ENCODE data around the gene LTBP4.
A peak's percentile ranks its signal among the peaks of the same experiment; 100 is the strongest.

The LTBP4 gene

DNA sequence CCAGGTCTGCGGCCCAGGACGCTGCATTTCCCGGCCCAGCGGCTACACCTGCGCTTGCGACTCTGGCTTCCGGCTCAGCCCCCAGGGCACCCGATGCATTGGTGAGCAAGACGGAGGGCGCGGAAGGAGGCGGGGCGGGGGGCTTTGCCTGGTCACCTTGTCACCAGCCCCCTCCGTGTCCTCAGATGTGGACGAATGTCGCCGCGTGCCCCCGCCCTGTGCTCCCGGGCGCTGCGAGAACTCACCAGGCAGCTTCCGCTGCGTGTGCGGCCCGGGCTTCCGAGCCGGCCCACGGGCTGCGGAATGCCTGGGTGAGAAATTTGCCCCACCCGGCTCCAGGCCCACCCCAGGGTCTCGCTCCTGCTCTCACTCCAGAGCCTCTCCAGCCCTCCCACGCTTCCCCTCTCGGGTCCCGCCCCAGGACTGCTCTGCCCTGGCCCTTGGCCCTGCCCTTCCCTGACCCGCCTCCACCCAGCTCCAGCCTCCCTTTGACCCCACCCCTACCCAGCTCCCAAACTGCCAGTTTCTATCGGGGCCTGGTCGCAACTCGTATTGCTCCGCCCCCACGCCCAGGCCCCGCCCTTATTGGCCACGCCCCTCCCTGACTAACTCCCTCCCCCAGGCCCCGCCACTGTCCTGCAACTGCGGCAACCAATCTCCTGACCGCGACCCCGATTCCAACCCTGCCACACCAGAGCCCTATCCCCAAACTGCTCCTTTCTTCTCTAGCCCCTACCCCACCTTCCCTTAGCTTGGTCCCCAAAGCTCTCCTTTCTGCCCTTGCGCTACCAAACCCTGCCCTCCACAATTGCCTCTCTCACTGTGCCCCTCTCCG lies 8.6 kb downstream of the LTBP4 start (continued):
- TF ChIP-seq, protein P1, sequence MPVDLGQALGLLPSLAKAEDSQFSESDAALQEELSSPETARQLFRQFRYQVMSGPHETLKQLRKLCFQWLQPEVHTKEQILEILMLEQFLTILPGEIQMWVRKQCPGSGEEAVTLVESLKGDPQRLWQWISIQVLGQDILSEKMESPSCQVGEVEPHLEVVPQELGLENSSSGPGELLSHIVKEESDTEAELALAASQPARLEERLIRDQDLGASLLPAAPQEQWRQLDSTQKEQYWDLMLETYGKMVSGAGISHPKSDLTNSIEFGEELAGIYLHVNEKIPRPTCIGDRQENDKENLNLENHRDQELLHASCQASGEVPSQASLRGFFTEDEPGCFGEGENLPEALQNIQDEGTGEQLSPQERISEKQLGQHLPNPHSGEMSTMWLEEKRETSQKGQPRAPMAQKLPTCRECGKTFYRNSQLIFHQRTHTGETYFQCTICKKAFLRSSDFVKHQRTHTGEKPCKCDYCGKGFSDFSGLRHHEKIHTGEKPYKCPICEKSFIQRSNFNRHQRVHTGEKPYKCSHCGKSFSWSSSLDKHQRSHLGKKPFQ (tag by site-specific recombination; IDR thresholded peaks at IDR 0.05): no peak
- TF ChIP-seq ZNF514 (tag by site-specific recombination; IDR thresholded peaks at IDR 0.05): no peak
- peak; percentile 82; the same call in 1 of the 2 replicates for TF ChIP-seq ZNF423 (tag by site-specific recombination; IDR thresholded peaks at IDR 0.05)
- TF ChIP-seq ZNF701 (tag by site-specific recombination; IDR thresholded peaks at IDR 0.05): no peak
- no peak for TF ChIP-seq ZNF366 (tag by site-specific recombination; conservative IDR thresholded peaks at IDR 0.05)
- no peak for TF ChIP-seq ZNF529 (tag by site-specific recombination; IDR thresholded peaks at IDR 0.05; ENCODE audit: insufficient replicate concordance)
- TF ChIP-seq ZNF837 (tag by site-specific recombination; IDR thresholded peaks at IDR 0.05): no peak
- no peak; the same call in 1 of the 2 replicates for TF ChIP-seq ZNF341 (tag by site-specific recombination; IDR thresholded peaks at IDR 0.05; ENCODE audit: low read depth)
- TF ChIP-seq ZNF416 (tag by site-specific recombination; IDR thresholded peaks at IDR 0.05): no peak
- 0 out of 2 replicates have a peak, but pooled peaks have one; percentile 16 for TF ChIP-seq YY2 (tag by site-specific recombination; IDR thresholded peaks at IDR 0.05)
- TF ChIP-seq ZBTB48 (tag by site-specific recombination; IDR thresholded peaks at IDR 0.05): peak; percentile 89
- no peak for TF ChIP-seq ZNF626 (tag by site-specific recombination; IDR thresholded peaks at IDR 0.05)
- no peak for TF ChIP-seq ZNF239 (tag by site-specific recombination; IDR thresholded peaks at IDR 0.05)
- TF ChIP-seq, protein P2, sequence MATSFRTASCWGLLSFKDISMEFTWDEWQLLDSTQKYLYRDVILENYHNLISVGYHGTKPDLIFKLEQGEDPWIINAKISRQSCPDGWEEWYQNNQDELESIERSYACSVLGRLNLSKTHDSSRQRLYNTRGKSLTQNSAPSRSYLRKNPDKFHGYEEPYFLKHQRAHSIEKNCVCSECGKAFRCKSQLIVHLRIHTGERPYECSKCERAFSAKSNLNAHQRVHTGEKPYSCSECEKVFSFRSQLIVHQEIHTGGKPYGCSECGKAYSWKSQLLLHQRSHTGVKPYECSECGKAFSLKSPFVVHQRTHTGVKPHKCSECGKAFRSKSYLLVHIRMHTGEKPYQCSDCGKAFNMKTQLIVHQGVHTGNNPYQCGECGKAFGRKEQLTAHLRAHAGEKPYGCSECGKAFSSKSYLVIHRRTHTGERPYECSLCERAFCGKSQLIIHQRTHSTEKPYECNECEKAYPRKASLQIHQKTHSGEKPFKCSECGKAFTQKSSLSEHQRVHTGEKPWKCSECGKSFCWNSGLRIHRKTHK (tag by site-specific recombination; IDR thresholded peaks at IDR 0.05): no peak
- TF ChIP-seq ZNF623 (tag by site-specific recombination; IDR thresholded peaks at IDR 0.05): no peak
- TF ChIP-seq ZFP41 (tag by site-specific recombination; IDR thresholded peaks at IDR 0.05; ENCODE audit: borderline replicate concordance): no peak
- no peak for TF ChIP-seq ZNF48 (tag by site-specific recombination; IDR thresholded peaks at IDR 0.05)
- TF ChIP-seq, protein P3, sequence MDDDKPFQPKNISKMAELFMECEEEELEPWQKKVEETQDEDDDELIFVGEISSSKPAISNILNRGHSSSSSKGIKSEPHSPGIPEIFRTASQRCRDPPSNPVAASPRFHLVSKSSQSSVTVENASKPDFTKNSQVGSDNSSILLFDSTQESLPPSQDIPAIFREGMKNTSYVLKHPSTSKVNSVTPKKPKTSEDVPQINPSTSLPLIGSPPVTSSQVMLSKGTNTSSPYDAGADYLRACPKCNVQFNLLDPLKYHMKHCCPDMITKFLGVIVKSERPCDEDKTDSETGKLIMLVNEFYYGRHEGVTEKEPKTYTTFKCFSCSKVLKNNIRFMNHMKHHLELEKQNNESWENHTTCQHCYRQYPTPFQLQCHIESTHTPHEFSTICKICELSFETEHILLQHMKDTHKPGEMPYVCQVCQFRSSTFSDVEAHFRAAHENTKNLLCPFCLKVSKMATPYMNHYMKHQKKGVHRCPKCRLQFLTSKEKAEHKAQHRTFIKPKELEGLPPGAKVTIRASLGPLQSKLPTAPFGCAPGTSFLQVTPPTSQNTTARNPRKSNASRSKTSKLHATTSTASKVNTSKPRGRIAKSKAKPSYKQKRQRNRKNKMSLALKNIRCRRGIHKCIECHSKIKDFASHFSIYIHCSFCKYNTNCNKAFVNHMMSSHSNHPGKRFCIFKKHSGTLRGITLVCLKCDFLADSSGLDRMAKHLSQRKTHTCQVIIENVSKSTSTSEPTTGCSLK (tag by site-specific recombination; IDR thresholded peaks at IDR 0.05): no peak
- TF ChIP-seq ZSCAN23 (tag by site-specific recombination; IDR thresholded peaks at IDR 0.05): no peak
- TF ChIP-seq GFI1B (tag by site-specific recombination; IDR thresholded peaks at IDR 0.05): no peak; the same call in 1 of the 2 replicates
- peak; percentile 66; the same call in 1 of the 2 replicates for TF ChIP-seq KLF7 (tag by site-specific recombination; IDR thresholded peaks at IDR 0.05; ENCODE audit: borderline replicate concordance)
- no peak for TF ChIP-seq ZNF157 (tag by site-specific recombination; IDR thresholded peaks at IDR 0.05)
- TF ChIP-seq ZNF202 (tag by site-specific recombination; IDR thresholded peaks at IDR 0.05; ENCODE audit: borderline replicate concordance): no peak
- TF ChIP-seq, protein P4, sequence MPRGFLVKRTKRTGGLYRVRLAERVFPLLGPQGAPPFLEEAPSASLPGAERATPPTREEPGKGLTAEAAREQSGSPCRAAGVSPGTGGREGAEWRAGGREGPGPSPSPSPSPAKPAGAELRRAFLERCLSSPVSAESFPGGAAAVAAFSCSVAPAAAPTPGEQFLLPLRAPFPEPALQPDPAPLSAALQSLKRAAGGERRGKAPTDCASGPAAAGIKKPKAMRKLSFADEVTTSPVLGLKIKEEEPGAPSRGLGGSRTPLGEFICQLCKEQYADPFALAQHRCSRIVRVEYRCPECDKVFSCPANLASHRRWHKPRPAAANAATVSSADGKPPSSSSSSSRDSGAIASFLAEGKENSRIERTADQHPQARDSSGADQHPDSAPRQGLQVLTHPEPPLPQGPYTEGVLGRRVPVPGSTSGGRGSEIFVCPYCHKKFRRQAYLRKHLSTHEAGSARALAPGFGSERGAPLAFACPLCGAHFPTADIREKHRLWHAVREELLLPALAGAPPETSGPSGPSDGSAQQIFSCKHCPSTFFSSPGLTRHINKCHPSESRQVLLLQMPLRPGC (tag by site-specific recombination; IDR thresholded peaks at IDR 0.05): 0 out of 2 replicates have a peak, but pooled peaks have one; percentile 6
- TF ChIP-seq OVOL3 (tag by site-specific recombination; IDR thresholded peaks at IDR 0.05): no peak
- no peak for TF ChIP-seq RBAK (tag by site-specific recombination; IDR thresholded peaks at IDR 0.05)
- TF ChIP-seq ZNF391 (tag by site-specific recombination; IDR thresholded peaks at IDR 0.05; ENCODE audit: borderline replicate concordance, low read depth): no peak
- no peak for TF ChIP-seq ZNF621 (tag by site-specific recombination; IDR thresholded peaks at IDR 0.05)
- TF ChIP-seq, protein P5, sequence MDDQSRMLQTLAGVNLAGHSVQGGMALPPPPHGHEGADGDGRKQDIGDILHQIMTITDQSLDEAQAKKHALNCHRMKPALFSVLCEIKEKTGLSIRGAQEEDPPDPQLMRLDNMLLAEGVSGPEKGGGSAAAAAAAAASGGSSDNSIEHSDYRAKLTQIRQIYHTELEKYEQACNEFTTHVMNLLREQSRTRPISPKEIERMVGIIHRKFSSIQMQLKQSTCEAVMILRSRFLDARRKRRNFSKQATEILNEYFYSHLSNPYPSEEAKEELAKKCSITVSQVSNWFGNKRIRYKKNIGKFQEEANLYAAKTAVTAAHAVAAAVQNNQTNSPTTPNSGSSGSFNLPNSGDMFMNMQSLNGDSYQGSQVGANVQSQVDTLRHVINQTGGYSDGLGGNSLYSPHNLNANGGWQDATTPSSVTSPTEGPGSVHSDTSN (CRISPR knock-in tag; IDR thresholded peaks at IDR 0.05): no peak
- TF ChIP-seq ZNF16 (tag by site-specific recombination; IDR thresholded peaks at IDR 0.05; ENCODE audit: low read depth): no peak
- no peak for TF ChIP-seq HOXC10 (CRISPR knock-in tag; IDR thresholded peaks at IDR 0.05)
- TF ChIP-seq ZNF138 (tag by site-specific recombination; IDR thresholded peaks at IDR 0.05; ENCODE audit: borderline replicate concordance): no peak
- no peak for TF ChIP-seq ZNF558 (tag by site-specific recombination; IDR thresholded peaks at IDR 0.05)
- TF ChIP-seq KLF9 (tag by site-specific recombination; IDR thresholded peaks at IDR 0.05; ENCODE audit: low read depth): peak; percentile 98
